Measurements from ENCODE around the gene TRIM38. TPM values are rescaled to one million over a fixed set of nuclear protein-coding genes. Genes with fewer than 3 reads are reported as not detected.
A peak's percentile ranks its signal among the peaks of the same experiment; 100 is the strongest.

TRIM38 gene, protein sequence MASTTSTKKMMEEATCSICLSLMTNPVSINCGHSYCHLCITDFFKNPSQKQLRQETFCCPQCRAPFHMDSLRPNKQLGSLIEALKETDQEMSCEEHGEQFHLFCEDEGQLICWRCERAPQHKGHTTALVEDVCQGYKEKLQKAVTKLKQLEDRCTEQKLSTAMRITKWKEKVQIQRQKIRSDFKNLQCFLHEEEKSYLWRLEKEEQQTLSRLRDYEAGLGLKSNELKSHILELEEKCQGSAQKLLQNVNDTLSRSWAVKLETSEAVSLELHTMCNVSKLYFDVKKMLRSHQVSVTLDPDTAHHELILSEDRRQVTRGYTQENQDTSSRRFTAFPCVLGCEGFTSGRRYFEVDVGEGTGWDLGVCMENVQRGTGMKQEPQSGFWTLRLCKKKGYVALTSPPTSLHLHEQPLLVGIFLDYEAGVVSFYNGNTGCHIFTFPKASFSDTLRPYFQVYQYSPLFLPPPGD
- total RNA-seq = 10 to 100 TPM; 10.8 to 11.2 TPM
- polyA plus RNA-seq = 10.1 TPM

DNA sequence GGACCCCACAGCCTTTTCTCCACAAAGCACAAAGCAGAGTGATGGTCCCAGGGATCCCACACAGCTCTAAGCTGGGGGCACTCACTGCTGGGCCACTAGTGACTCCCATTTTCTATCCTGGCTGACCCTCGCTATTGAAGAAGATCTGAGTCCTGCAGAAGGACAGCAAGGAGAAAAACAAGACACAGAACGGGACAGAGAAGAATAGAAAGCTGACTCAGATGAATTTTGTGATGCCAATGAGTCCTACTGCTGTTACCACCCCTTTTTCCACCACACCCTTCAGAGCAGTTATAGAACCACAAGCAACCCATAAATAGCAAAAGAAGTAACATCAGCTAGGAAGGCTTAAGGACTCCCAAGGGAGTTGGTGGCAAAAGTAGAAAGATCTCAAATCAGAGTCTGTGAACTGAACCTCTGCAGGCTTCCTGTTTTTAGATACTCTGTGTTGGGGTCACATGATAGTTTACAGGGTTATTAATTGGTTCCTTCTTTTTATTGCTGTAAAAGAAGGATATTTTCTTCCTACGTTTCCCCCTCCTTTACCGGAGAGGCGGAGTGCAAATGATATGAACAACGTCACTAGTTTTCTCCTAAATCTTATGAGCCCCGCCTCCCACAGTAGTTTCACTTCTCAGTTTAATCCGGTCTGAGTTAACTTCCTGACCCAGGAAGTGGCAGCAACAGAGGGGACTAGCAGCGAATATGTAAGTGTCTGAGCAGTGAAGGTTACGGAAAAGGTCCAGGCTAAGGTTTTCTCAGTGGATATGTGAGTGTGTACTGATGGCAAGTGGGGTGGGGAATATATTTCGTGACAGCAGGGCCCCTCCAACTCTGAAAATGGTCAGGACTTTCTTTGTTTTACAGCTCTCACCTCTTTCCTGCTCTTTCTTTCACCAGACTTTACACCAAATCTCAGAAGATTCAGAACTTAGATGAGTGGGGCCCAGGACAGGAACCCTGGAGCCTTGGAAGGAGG is at the start of gene TRIM38:
TSS of gene TRIM38 (plus strand) at position 654 of the 979 bp plus-strand sequence. CDS start 3,721 bp downstream, outside the sequence.
- no peaks in the 10 kb centered on the region for H3K9me3 Mint-ChIP-seq
- H3K27me3 Mint-ChIP-seq = no peaks in the 10 kb centered on the region

DNA sequence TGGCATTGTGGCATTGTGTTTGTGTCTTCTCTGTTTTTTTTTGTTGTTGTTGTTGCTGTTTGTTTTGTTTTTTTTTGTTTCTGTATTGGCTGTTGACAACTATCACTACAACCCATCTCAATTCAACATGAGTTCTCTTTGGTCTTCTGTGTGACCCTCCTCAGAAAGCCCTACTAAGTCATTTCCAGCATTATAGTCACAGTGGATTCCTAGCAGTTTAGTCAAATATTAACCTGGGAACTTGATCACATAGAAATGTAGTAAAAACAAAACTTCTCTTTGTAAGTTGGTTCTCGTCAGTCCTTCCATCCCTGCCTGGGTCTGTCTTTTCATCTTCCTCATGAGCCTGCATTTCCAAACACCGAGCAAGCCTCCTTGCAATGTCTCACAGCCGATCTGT is 48.9 kb upstream of the TRIM38 start:
- H3K9me3 ChIP-seq (ENCODE audit: low read length) = no peaks in the 10 kb centered on the region
- no peaks in the 10 kb centered on the region for H3K9me3 Mint-ChIP-seq
- H3K4me1 Mint-ChIP-seq = no peaks in the 10 kb centered on the region
- H3K27ac Mint-ChIP-seq = no peak overlapping the region
- H3K27me3 ChIP-seq (ENCODE audit: insufficient read depth, low read length, poor library complexity, severe bottlenecking) = no peaks in the 10 kb centered on the region
- H3K36me3 Mint-ChIP-seq = peaks cover 0 to 2% (median 0%) of the 10 kb centered on the region in 3 donors
- H3K4me3 Mint-ChIP-seq = no peak overlapping the region
- no peaks in the 10 kb centered on the region for H3K4me1 ChIP-seq (ENCODE audit: insufficient read depth, low read length)
- H3K36me3 ChIP-seq (ENCODE audit: insufficient read depth, low read length) = no peaks in the 10 kb centered on the region
- no peak overlapping the region for H3K4me3 ChIP-seq (ENCODE audit: low read length)
- DNase-seq = no peak
- H3K27ac ChIP-seq (ENCODE audit: low read depth, low read length) = no peak overlapping the region
- ChIA-PET POLR2A (no interaction called here), CTCF (no interaction called here)
- peaks cover 6 to 21% of the 10 kb centered on the region in 2 donors for H3K27me3 Mint-ChIP-seq

More for the DNA sequence above, at the start of gene TRIM38:
- Histone ChIP-seq H3K27me3 (ENCODE audit: insufficient read depth, low read length, poor library complexity, severe bottlenecking) (no peaks in the 10 kb centered on the region), H3K27ac (ENCODE audit: low read depth, low read length) (peak within 1 kb of the TSS; percentile 94), H3K36me3 (ENCODE audit: insufficient read depth, low read length) (peaks cover 8% of the 10 kb centered on the region), H3K4me1 (ENCODE audit: insufficient read depth, low read length) (peaks cover 80% of the 10 kb centered on the region), H3K9me3 (ENCODE audit: low read length) (no peaks in the 10 kb centered on the region), H3K4me3 (ENCODE audit: low read length) (peak within 1 kb of the TSS; percentile 84)
- peak within 1 kb of the TSS; percentile 93 to 99 (median 97) for H3K4me3 Mint-ChIP-seq
- ChIA-PET CTCF (interaction anchor here (0.5 to 2.0 kb wide), 6 partner anchors 11 to 701 kb away, joined by 3 to 19 read pairs (median 3); partner anchors contain the start of gene SLC17A3), POLR2A (interaction anchor here (0.5 to 1.5 kb wide), 5 partner anchors 16 to 645 kb away, joined by 3 to 16 read pairs (median 5); a partner anchor contains a TSS)
- H3K36me3 Mint-ChIP-seq = peaks cover 7 to 39% (median 13%) of the 10 kb centered on the region in 3 donors
- H3K4me1 Mint-ChIP-seq = peaks cover 77 to 91% (median 90%) of the 10 kb centered on the region in 3 donors
- peak; percentile 55 to 84 (median 80) for DNase-seq
- peak within 1 kb of the TSS; percentile 91 to 100 (median 99) for H3K27ac Mint-ChIP-seq

DNA sequence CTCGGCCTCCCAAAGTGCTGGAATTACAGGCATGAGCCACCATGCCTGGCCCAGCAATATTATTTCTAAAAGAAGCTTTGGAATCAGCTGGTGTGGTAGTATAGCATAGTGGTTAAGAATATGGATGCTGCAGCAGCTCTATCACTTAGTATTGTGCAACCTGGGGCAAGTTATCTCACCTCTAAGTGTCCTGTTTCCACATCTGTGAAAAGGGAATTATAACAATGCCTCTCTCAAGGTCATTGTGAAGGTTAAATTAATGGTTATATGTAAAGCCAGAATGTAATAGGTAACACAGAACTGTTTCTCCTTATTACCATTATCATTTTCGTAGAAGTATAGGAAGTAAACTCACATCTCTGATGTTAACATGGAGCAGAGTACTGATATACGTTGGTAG is 46.3 kb upstream of the TRIM38 start:
- POLR2A ChIA-PET = no interaction called here
- Mint-ChIP-seq H3K4me3 (no peak overlapping the region), H3K27me3 (peaks cover 6 to 25% of the 10 kb centered on the region in 2 donors), H3K27ac (no peak overlapping the region), H3K36me3 (peaks cover 0 to 2% (median 0%) of the 10 kb centered on the region in 3 donors), H3K4me1 (no peaks in the 10 kb centered on the region), H3K9me3 (no peaks in the 10 kb centered on the region)
- Histone ChIP-seq H3K4me3 (ENCODE audit: low read length) (no peak overlapping the region), H3K9me3 (ENCODE audit: low read length) (no peaks in the 10 kb centered on the region), H3K36me3 (ENCODE audit: insufficient read depth, low read length) (no peaks in the 10 kb centered on the region), H3K4me1 (ENCODE audit: insufficient read depth, low read length) (no peaks in the 10 kb centered on the region), H3K27me3 (ENCODE audit: insufficient read depth, low read length, poor library complexity, severe bottlenecking) (no peaks in the 10 kb centered on the region), H3K27ac (ENCODE audit: low read depth, low read length) (no peak overlapping the region)
- DNase-seq = no peak
- CTCF ChIA-PET = no interaction called here

DNA sequence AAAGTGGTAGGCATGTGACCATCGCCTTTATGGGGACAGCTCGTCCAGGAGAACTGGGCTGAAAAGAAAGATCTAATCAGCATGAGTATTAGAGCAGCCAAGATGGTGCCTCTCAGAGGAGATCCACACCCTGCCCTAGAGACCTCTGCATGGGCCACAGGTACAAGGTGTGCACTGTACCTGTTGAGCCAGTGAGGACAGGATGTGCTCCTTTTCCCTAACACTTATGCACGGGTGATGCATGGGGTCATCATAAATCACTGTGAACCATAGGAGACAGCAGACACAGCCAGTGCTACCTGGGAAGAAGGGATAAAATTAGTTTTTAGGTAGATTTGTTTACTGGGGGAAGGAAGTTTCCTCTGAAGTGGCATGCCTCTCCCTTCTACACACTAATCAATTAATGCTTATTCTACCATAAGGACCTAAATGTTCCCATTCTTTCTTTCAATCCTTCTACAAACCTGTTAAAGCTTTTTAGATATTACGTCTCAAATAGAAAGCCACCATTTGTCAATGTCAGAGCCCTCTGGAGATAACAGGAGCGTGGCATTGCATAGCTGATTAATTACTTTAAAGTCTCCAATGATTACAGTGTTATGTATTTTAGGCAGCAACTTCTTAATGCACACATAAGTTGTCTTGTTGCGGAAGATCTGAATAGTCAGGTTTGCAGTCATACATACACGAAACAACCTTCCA is 45.7 kb upstream of the TRIM38 start:
- DNase-seq = no peak
- H3K36me3 Mint-ChIP-seq = peaks cover 0 to 2% (median 0%) of the 10 kb centered on the region in 3 donors

DNA sequence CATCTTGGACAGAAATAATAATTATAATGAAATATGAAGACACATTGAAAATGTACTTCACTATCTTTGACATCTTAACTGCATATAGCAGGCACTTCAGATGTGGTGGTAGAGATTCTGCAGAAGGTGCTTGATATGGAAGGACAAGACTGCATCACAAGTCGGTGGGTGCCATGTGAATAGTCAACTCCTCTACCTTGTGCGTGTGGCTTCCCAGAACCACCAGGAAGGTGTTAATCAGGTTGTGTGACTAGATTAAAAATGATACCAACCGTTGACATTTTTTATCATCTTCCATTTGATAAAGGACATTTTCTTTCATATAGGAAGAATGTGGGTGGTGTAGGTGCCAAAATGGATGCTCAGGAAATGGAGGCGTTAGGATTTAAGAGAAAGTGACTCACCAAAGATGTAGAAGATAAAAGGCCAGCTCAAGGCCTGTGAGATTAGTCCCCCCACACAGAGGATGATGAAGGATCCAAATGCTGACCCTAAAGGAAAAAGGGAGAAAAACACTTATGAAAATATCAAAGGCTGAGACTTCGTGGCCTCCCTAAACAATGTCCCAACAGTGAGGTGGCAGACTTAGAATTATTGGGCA is 44.4 kb upstream of the TRIM38 start:
- no peak for DNase-seq
- H3K36me3 Mint-ChIP-seq = peaks cover 0 to 2% (median 0%) of the 10 kb centered on the region in 3 donors
- ChIA-PET CTCF (no interaction called here), POLR2A (no interaction called here)
- H3K9me3 ChIP-seq (ENCODE audit: low read length) = no peaks in the 10 kb centered on the region
- no peaks in the 10 kb centered on the region for H3K36me3 ChIP-seq (ENCODE audit: insufficient read depth, low read length)
- H3K4me1 ChIP-seq (ENCODE audit: insufficient read depth, low read length) = no peaks in the 10 kb centered on the region
- no peaks in the 10 kb centered on the region for H3K4me1 Mint-ChIP-seq
- no peaks in the 10 kb centered on the region for H3K27me3 ChIP-seq (ENCODE audit: insufficient read depth, low read length, poor library complexity, severe bottlenecking)
- peaks cover 8 to 28% of the 10 kb centered on the region in 2 donors for H3K27me3 Mint-ChIP-seq
- H3K27ac Mint-ChIP-seq = no peak overlapping the region
- H3K4me3 ChIP-seq (ENCODE audit: low read length) = no peak overlapping the region
- no peaks in the 10 kb centered on the region for H3K9me3 Mint-ChIP-seq
- no peak overlapping the region for H3K4me3 Mint-ChIP-seq
- H3K27ac ChIP-seq (ENCODE audit: low read depth, low read length) = no peak overlapping the region

More for the DNA sequence above, 45.7 kb upstream of the TRIM38 start:
- H3K27me3 Mint-ChIP-seq = peaks cover 8 to 28% of the 10 kb centered on the region in 2 donors
- POLR2A ChIA-PET = no interaction called here
- no peaks in the 10 kb centered on the region for H3K9me3 Mint-ChIP-seq
- no peak overlapping the region for H3K4me3 Mint-ChIP-seq
- CTCF ChIA-PET = no interaction called here
- Histone ChIP-seq H3K27me3 (ENCODE audit: insufficient read depth, low read length, poor library complexity, severe bottlenecking) (no peaks in the 10 kb centered on the region), H3K9me3 (ENCODE audit: low read length) (no peaks in the 10 kb centered on the region), H3K36me3 (ENCODE audit: insufficient read depth, low read length) (no peaks in the 10 kb centered on the region), H3K27ac (ENCODE audit: low read depth, low read length) (no peak overlapping the region), H3K4me1 (ENCODE audit: insufficient read depth, low read length) (no peaks in the 10 kb centered on the region), H3K4me3 (ENCODE audit: low read length) (no peak overlapping the region)
- no peak overlapping the region for H3K27ac Mint-ChIP-seq
- no peaks in the 10 kb centered on the region for H3K4me1 Mint-ChIP-seq

DNA sequence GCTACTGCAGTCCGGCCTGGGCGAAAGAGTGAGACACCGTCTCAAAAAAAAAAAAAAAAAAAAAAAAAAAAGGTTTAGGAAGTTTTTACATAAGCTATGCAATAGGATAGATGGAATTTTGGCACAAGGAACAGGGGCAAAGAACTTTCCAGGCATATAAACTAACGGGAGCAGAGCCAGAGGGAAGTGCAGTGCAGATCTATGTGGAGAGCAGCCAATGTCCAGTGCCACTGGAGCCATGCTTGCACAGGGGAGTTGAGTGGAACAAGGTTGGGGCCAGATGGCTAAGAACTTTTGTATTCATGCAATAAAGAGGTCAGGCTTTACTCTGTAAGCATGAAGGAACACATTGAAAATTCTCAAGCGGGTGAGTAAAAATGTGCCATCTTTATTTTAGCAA is 42.9 kb upstream of the TRIM38 start:
- POLR2A ChIA-PET = no interaction called here
- DNase-seq = no peak
- Histone ChIP-seq H3K4me1 (ENCODE audit: insufficient read depth, low read length) (no peaks in the 10 kb centered on the region), H3K9me3 (ENCODE audit: low read length) (no peaks in the 10 kb centered on the region), H3K4me3 (ENCODE audit: low read length) (no peak overlapping the region), H3K27ac (ENCODE audit: low read depth, low read length) (no peak overlapping the region), H3K27me3 (ENCODE audit: insufficient read depth, low read length, poor library complexity, severe bottlenecking) (no peaks in the 10 kb centered on the region), H3K36me3 (ENCODE audit: insufficient read depth, low read length) (no peaks in the 10 kb centered on the region)
- Mint-ChIP-seq H3K9me3 (no peaks in the 10 kb centered on the region), H3K4me1 (no peaks in the 10 kb centered on the region), H3K4me3 (no peak overlapping the region), H3K27ac (no peak overlapping the region), H3K36me3 (peaks cover 0 to 2% (median 0%) of the 10 kb centered on the region in 3 donors), H3K27me3 (peaks cover 8 to 26% of the 10 kb centered on the region in 2 donors)
- CTCF ChIA-PET = no interaction called here

DNA sequence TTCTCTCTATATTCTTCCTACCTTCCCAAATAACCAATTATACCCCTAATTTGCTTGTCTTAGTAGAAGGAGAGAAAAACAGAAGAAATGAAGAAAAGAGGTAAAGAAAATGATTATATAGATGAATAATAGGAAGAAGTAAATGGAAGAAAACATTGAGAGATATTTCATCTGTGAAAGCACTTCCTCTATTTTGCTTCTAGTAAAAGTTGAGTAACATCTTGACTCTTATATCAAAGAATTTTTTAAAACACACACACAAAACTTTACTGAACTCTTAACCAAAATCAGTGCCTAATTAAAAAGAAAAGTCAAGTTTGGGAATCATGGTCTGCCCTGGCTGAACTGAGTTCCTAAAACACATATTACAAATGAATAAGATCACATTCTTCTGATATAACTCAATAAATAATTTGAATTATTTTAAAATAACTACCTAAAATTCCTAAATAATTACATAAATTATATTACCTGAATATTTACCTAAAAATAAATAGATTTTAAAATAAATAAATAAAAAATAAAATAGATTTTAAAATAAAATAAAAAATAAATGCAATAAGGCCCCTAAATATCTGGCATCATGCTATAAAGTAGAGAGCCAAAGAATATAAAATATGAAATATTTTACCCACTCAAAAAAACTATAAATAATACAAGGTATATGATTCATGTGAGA is 40.9 kb upstream of the TRIM38 start:
- Histone ChIP-seq H3K4me3 (ENCODE audit: low read length) (no peak overlapping the region), H3K9me3 (ENCODE audit: low read length) (no peaks in the 10 kb centered on the region), H3K4me1 (ENCODE audit: insufficient read depth, low read length) (no peaks in the 10 kb centered on the region), H3K36me3 (ENCODE audit: insufficient read depth, low read length) (no peaks in the 10 kb centered on the region), H3K27me3 (ENCODE audit: insufficient read depth, low read length, poor library complexity, severe bottlenecking) (no peaks in the 10 kb centered on the region), H3K27ac (ENCODE audit: low read depth, low read length) (no peak overlapping the region)
- Mint-ChIP-seq H3K9me3 (no peaks in the 10 kb centered on the region), H3K27ac (no peak overlapping the region), H3K27me3 (peaks cover 4 to 19% of the 10 kb centered on the region in 2 donors), H3K4me1 (no peaks in the 10 kb centered on the region), H3K4me3 (no peak overlapping the region), H3K36me3 (peaks cover 0 to 2% (median 0%) of the 10 kb centered on the region in 3 donors)
- ChIA-PET POLR2A (no interaction called here), CTCF (no interaction called here)
- no peak for DNase-seq

All from CD8-positive, alpha-beta memory T cell (primary cell).